ENCODE measurements around the gene NEK11. TPM values are rescaled to one million over a fixed set of nuclear protein-coding genes. Genes with fewer than 3 reads are reported as not detected.
A peak's percentile ranks its signal among the peaks of the same experiment; 100 is the strongest.

The NEK11 gene
- total RNA-seq, 1 donor = 15.3 TPM

DNA sequence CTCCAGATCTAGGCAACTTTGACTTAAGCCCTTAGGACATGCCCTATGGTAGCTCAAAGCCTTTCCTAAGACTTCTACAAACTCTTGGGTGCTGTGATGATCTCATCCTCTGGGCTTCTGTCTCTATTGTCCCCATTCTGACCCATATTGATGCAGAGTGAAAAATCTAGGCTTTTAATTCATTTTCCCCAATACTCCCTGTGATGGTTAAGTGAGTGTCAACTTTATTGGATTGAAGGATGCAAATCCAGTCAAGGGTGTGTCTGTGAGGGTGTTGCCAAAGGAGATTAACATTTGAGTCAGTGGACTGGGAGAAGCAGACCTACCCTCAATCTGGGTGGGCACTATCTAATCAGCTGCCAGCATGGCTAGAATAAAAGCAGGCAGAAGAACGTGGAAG, 257.6 kb downstream of the NEK11 start:
- no peak for TF ChIP-seq CTCF (IDR thresholded peaks at IDR 0.05; ENCODE audit: insufficient read depth, low read length)

DNA sequence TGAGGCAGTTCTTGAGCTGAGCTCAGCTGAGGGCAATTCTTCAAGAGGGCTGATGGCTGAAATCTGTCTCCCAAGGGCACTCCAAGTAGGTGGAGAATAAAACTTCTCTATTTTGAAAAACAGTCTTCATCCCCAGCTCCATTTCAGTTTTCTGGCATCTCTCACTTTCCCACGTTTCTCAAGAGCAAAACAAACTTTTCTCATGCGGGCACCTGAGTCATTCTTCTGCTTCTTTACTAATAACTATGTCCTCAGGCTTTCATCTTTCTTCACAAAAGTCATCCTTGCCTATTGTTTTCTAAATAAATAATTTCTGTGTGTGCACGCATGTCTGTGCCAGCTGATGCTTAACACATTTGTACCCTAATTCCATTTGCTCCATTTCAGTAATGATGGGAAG, 258.8 kb downstream of the NEK11 start:
- H3K4me3 ChIP-seq (ENCODE audit: low read depth, low read length) = no peak overlapping the region
- DNase-seq (ENCODE audit: low read depth) = no peak
- no peak for TF ChIP-seq CTCF (IDR thresholded peaks at IDR 0.05; ENCODE audit: insufficient read depth, low read length)

More for the DNA sequence above, 257.6 kb downstream of the NEK11 start:
- H3K4me3 ChIP-seq (ENCODE audit: low read depth, low read length) = no peak overlapping the region
- no peak for DNase-seq (ENCODE audit: low read depth)

DNA sequence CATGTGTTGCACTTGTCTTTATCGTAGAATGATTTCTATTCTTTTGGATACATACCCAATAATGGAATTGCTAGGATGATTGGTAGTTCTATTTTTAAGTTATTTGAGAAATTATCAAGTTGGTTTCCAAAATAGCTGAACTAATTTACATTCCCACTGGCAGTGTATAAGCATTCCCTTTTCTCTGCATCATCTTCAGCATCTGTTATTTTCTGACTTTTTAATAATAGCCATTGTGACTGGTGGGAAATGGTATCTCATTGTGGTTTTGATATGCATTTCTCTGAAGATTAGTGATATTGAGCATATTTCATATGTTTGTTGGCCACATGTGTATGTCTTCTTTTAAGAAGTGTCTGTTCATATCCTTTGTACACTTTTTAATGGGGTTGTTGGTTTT, 273.2 kb downstream of the NEK11 start:
- DNase-seq (ENCODE audit: low read depth) = no peak
- H3K4me3 ChIP-seq (ENCODE audit: low read depth, low read length) = no peak overlapping the region
- TF ChIP-seq CTCF (IDR thresholded peaks at IDR 0.05; ENCODE audit: insufficient read depth, low read length) = no peak

DNA sequence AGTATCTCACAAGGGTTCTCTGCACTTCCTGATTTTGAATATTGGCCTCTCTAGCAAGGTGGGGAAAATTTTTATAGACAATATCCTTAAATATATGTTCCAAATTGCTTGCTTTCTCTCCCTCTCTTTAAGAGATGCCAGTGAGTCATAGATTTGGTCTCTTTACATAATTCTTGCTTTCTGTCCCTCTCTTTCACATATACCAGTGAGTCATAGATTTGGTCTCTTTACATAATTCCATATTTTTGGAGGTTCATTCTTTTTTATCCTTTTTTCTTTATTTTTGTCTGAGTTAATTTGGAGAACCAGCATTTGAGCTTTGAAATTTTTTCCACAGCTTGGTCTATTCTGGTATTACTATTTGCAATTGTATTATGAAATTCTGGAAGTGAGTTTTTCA, 277.2 kb downstream of the NEK11 start:
- TF ChIP-seq CTCF (IDR thresholded peaks at IDR 0.05; ENCODE audit: insufficient read depth, low read length) = no peak
- peak; percentile 21 for DNase-seq (ENCODE audit: low read depth)

GRCh38 chr3:131304890-131305289, 278.2 kb downstream of the NEK11 start:
- TF ChIP-seq CTCF (IDR thresholded peaks at IDR 0.05; ENCODE audit: insufficient read depth, low read length) = no peak
- H3K4me3 ChIP-seq (ENCODE audit: low read depth, low read length) = no peak overlapping the region
- no peak for DNase-seq (ENCODE audit: low read depth)

More for the DNA sequence above, 277.2 kb downstream of the NEK11 start:
- no peak overlapping the region for H3K4me3 ChIP-seq (ENCODE audit: low read depth, low read length)

GRCh38 chr3:131306242-131306641, 279.6 kb downstream of the NEK11 start:
- DNase-seq (ENCODE audit: low read depth) = no peak
- no peak for TF ChIP-seq CTCF (IDR thresholded peaks at IDR 0.05; ENCODE audit: insufficient read depth, low read length)
- no peak overlapping the region for H3K4me3 ChIP-seq (ENCODE audit: low read depth, low read length)

DNA sequence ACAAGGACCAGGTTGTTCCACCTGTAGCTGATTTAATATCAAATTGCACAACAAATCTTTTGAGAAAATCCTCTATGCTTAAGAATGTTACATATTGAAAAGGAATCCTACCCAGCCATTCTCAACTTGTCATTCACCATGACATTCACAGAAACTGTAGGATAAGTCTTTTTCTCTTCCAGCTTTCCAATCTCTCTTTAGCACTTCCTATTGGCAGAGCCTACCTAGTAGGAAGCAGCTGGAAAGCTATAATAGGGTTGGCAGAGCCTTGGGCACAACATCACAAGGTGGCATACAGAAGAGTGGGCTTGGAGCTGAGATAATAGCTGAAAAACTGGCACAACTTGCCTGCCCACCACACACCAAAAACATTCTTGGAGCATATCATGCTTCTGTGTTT, 287.6 kb downstream of the NEK11 start:
- no peak for DNase-seq (ENCODE audit: low read depth)
- no peak overlapping the region for H3K4me3 ChIP-seq (ENCODE audit: low read depth, low read length)
- TF ChIP-seq CTCF (IDR thresholded peaks at IDR 0.05; ENCODE audit: insufficient read depth, low read length) = no peak
